Brain microvascular endothelial cell (primary cell): ENCODE data around the gene FOXK1.
"Not testable (repeated sequence)": the region's sequence is repeated elsewhere in the genome, so short reads cannot be mapped to it uniquely, and the experiment has no call there.

Source experiments
- DNase-seq: peaks from one replicate; pipeline ENCODE4 v3.0.0-alpha.2; 2020
- H3K27ac ChIP-seq: fragments of 250-450 bp; sonication (Bioruptor Pico); 2 replicates; pipeline ENCODE4 v1.5.1; 2020; ENCODE audit warnings: mild to moderate bottlenecking, moderate library complexity
- H3K27me3 ChIP-seq: fragments of 250-450 bp; sonication (Bioruptor Pico); replicated peaks from 2 replicates; pipeline ENCODE4 v1.5.1; 2020; ENCODE audit warnings: mild to moderate bottlenecking
- H3K36me3 ChIP-seq: fragments of 250-450 bp; sonication (Bioruptor Pico); replicated peaks from 2 replicates; pipeline ENCODE4 v1.5.1; 2020; ENCODE audit warnings: mild to moderate bottlenecking
- H3K4me3 ChIP-seq: 2 replicates; pipeline ENCODE4 v1.5.1; 2011; ENCODE audit warnings: low read depth, mild to moderate bottlenecking, control low read depth, low read length, moderate library complexity
- in situ Hi-C: cut with HindIII; loops from 2 replicates; pipeline ENCODE4 v1.10.0; 2017; ENCODE audit warnings: low sequenced_read_pairs, low pct_ligation_motif_present
- TF ChIP-seq, protein P1 (sequence below): IDR thresholded peaks from 2 replicates; pipeline ENCODE4 v1.5.1; 2011; ENCODE audit warnings: low read depth, mild to moderate bottlenecking, moderate library complexity, low read length, control low read depth, inconsistent platforms; ENCODE audit errors: missing control alignments

The FOXK1 gene

DNA sequence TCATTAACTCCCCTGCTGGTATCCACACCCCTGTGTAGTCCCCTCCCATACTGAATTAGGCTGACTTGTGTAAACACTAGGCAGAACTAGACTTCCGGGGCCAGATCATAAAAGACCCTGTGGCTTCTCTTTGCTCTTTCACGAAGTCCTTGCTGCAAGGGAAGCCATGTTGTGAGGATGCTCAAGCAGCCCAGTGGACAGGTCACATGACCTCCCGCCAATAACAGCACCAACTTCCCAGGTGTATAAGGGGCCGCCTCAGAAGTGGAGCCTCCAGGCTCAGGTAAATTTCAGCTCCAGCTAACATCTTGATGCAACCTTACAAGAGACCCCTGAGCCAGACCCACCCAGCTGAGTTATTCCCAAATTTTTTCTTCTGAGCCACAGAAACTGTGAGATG is 11.3 kb upstream of the FOXK1 start:
- H3K27me3 ChIP-seq = no peaks in the 10 kb centered on the region
- TF ChIP-seq, protein P1, sequence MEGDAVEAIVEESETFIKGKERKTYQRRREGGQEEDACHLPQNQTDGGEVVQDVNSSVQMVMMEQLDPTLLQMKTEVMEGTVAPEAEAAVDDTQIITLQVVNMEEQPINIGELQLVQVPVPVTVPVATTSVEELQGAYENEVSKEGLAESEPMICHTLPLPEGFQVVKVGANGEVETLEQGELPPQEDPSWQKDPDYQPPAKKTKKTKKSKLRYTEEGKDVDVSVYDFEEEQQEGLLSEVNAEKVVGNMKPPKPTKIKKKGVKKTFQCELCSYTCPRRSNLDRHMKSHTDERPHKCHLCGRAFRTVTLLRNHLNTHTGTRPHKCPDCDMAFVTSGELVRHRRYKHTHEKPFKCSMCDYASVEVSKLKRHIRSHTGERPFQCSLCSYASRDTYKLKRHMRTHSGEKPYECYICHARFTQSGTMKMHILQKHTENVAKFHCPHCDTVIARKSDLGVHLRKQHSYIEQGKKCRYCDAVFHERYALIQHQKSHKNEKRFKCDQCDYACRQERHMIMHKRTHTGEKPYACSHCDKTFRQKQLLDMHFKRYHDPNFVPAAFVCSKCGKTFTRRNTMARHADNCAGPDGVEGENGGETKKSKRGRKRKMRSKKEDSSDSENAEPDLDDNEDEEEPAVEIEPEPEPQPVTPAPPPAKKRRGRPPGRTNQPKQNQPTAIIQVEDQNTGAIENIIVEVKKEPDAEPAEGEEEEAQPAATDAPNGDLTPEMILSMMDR = no peak
- no peak overlapping the region for H3K4me3 ChIP-seq
- in situ Hi-C loops = no loop called here
- no peak overlapping the region for H3K27ac ChIP-seq
- no peaks in the 10 kb centered on the region for H3K36me3 ChIP-seq
- no peak for DNase-seq

DNA sequence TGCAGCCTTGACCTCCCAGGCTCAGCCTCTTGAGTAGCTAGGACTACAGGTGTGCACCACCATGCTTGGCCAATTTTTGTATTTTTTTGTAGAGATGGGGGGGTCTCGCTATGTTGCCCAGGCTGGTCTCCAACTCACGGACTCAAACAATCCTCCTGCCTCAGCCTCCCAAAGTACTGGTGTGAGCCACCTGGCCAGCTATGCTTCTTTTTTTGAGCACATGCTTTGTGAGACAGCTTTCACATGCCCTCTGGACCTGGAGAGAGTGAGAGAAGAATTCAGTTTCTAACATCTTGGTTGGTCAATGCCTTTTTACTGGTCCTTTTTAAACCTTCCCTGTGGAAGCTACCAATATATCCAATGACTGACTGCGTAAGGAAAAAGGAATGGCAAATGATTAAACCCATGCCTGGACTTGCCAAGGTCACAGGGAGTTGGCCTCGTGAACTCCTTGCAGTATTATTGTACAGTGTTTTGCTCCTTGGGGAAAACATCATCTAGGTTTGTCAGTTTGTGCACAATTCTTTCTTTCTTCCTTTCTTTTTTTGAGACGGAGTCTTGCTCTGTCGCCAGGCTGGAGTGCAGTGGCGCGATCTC is 6.2 kb upstream of the FOXK1 start:
- H3K4me3 ChIP-seq = no peak overlapping the region
- no peak for DNase-seq
- no peaks in the 10 kb centered on the region for H3K27me3 ChIP-seq
- H3K36me3 ChIP-seq = no peaks in the 10 kb centered on the region
- in situ Hi-C loops = no loop called here
- TF ChIP-seq, protein P1 = no peak
- no peak overlapping the region for H3K27ac ChIP-seq

DNA sequence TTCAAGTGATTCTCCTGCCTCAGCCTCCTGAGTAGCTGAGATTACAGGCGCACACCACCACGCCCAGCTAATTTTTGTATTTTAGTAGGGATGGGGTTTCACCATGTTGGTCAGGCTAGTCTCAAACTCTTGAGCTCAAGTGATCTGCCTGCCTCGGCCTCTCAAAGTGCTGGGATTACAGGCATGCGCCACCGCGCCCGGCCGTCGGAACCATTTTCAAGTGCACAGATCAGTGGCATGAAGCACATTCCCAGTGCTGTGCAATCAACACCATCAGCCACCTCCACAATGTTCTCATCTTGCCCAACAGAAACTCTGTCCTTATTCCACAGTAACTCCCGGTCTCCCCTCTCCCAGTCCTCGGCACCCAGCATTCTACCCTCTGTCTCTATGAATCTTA is 4.6 kb upstream of the FOXK1 start:
- DNase-seq, H3K27ac ChIP-seq, in situ Hi-C loops, H3K27me3 ChIP-seq, H3K4me3 ChIP-seq, H3K36me3 ChIP-seq: not testable (repeated sequence)

DNA sequence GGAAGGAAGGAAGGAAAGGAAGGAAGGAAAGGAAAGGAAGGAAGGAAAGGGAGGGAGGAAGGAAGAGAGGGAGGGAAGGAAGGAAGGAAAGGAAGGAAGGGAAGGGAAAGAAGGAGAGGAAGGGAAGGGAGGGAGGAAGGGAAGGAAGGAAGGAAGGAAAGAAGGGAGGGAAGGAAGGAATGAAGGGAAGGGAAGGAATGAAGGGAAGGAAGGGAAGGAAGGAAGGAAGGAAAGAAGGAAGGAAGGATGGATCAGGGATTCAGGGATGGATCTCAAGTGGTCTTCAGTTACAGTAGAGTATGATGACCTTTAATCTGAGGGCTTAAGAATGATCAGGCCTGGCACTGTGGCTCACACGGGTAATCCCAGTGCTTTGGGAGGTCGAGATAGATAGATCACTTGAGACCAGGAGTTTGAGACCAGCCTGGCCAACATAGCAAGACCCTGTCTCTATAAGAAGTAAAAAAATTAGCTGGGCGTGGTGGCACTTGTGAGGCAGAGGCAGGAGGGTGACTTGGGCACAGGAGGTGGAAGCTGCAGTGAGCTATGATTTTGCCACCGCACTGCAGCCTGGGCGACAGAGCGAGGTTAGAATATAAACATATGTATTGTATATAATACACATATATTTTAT is 760 bp upstream of the FOXK1 start:
- Histone ChIP-seq H3K27me3 (no peaks in the 10 kb centered on the region), H3K27ac (peak overlapping the region; percentile 71), H3K36me3 (no peaks in the 10 kb centered on the region), H3K4me3 (peak overlapping the region; percentile 27)
- no peak for DNase-seq
- in situ Hi-C loops = no loop called here
- TF ChIP-seq, protein P1 = no peak

DNA sequence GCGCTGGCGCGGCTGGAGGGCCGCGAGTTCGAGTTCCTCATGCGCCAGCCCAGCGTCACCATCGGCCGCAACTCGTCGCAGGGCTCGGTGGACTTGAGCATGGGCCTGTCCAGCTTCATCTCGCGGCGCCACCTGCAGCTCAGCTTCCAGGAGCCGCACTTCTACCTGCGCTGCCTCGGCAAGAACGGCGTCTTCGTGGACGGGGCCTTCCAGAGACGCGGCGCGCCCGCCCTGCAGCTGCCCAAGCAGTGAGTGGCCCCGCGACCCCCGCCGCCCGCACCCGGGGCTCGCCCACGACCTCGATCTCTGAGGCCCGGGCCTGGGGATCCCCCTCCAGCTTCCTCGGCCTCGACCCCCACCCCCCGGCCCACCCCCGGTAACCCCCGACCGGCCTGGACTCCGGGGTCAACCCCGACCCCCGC is 537 bp downstream of the FOXK1 start:
- Histone ChIP-seq H3K4me3 (peak overlapping the region; percentile 83), H3K27me3 (no peaks in the 10 kb centered on the region), H3K27ac (peak overlapping the region; percentile 90), H3K36me3 (no peaks in the 10 kb centered on the region)
- in situ Hi-C loops = no loop called here
- no peak for DNase-seq
- TF ChIP-seq, protein P1 = peak; percentile 35

DNA sequence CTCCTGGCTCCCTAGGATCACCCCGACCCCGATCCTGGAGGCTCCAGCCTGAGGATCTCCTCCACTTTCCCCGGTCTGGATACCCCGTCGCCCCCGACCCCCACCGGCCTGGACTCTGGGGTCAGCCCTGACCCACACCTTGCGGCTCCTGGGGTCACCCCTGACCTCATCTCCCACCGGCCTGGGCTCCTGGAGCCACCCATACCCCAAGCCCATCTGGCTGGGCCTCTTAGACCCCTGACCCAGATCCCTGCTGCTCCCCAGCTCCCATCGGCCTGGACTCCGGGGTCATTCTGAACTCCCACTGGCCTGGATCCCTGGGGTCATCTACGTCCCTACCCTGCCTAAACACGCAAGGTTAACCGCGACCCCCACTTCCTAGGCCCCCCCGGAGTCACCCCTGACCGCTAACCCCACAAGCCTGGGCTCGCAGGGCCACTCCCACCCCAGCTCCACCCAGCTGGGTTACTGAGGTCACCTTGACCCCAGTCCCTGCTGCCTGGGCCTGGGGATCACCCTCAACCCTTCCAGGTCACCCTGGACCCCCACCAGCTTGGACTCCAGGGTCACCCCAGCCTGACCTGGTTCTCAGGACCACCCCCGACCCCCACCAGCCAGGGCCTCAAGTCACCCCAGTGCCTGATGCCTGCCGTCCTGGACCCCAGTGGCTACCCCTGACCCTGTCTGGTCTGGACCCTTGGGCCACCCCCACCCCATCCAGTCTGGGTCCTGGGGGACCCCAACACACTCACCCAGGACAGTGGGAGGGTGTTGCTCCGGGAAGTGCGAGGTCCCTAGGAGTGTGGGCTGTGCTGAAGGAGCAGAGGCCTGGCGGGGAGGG is 1.2 kb downstream of the FOXK1 start:
- Histone ChIP-seq H3K27me3 (no peaks in the 10 kb centered on the region), H3K27ac (peak overlapping the region; percentile 90), H3K4me3 (peak overlapping the region; percentile 83), H3K36me3 (no peaks in the 10 kb centered on the region)
- in situ Hi-C loops = no loop called here
- DNase-seq = no peak
- TF ChIP-seq, protein P1 = no peak
